ENCODE results near the gene WSCD2. TPM values are rescaled to one million over a fixed set of nuclear protein-coding genes. Genes with fewer than 3 reads are reported as not detected.

Gene WSCD2
- total and polyA plus RNA-seq, 2 of the 4 experiments (the other 2 are of a cell fraction) = not detected

GRCh38 chr12:108287227-108287626 is 158.1 kb downstream of the WSCD2 start:
- Histone ChIP-seq H4K5ac (ENCODE audit: low read depth, low read length) (no peak overlapping the region), H2AK9ac (replicated peaks; ENCODE audit: low read depth, low read length, poor library complexity) (no peak overlapping the region), H3K4me2 (ENCODE audit: low read depth, low read length) (no peak overlapping the region), H3K18ac (ENCODE audit: low read depth, low read length) (no peak overlapping the region), H2BK20ac (ENCODE audit: low read depth, low read length) (no peak overlapping the region), H2BK5ac (ENCODE audit: low read depth, low read length, poor library complexity, severe bottlenecking) (no peak overlapping the region), H2AFZ (replicated peaks; ENCODE audit: low read length, poor library complexity) (no peak overlapping the region), H3K9me3 (ENCODE audit: control insufficient read depth, insufficient read depth, low read length) (no peaks in the 10 kb centered on the region), H4K20me1 (ENCODE audit: insufficient read depth, low read length) (no peaks in the 10 kb centered on the region), H3K4ac (ENCODE audit: low read depth, low read length) (no peak overlapping the region), H3K4me3 (ENCODE audit: insufficient read depth, low read depth, low read length) (no peak overlapping the region), H2BK15ac (ENCODE audit: low read depth, low read length) (no peak overlapping the region), H4K8ac (ENCODE audit: low read depth in 2 of 2, low read length in 2 of 2) (no peak overlapping the region), H3K14ac (replicated peaks; ENCODE audit: low read depth, low read length) (no peak overlapping the region), H3K79me1 (ENCODE audit: low read depth in 1 of 2, low read length in 2 of 2) (no peaks in the 10 kb centered on the region), H3K36me3 (ENCODE audit: control insufficient read depth, insufficient read depth, low read length) (no peaks in the 10 kb centered on the region), H3K56ac (ENCODE audit: extremely low read depth, insufficient read depth, low read length) (no peak overlapping the region), H3K4me1 (ENCODE audit: control insufficient read depth, insufficient read depth, low read length) (no peaks in the 10 kb centered on the region), H3K9ac (ENCODE audit: low read depth, low read length) (no peak overlapping the region), H3K23ac (ENCODE audit: low read depth, low read length) (no peak overlapping the region), H4K91ac (ENCODE audit: insufficient read depth, low read depth, low read length) (no peak overlapping the region), H3K27ac (ENCODE audit: insufficient read depth, low read length) (no peak overlapping the region), H2AK5ac (ENCODE audit: low read depth, low read length) (no peak overlapping the region), H2BK120ac (ENCODE audit: low read depth, low read length) (no peak overlapping the region), H3K27me3 (ENCODE audit: control insufficient read depth, insufficient read depth, low read length) (no peaks in the 10 kb centered on the region), H3K9me1 (ENCODE audit: insufficient read depth, low read length) (no peaks in the 10 kb centered on the region)
- dilution Hi-C loops (cut with HindIII; ENCODE audit: low sequenced_read_pairs, unreplicated experiment) = no loop called here
- CTCF ChIA-PET = interaction anchor here (0.5 kb wide), 1 partner anchor 10 kb away, joined by 3 read pairs; no protein-coding TSS in a partner anchor
- in situ Hi-C loops (cut with MboI; ENCODE audit: low sequenced_read_pairs) = no loop called here
- ATAC-seq (ENCODE audit: low read depth) = no peak
- POLR2A ChIA-PET (ENCODE audit: unreplicated experiment) = no interaction called here
- no TSS peak for BruUV-seq (replicated peaks)
- intact Hi-C loops (cut with micrococcal nuclease) = no loop called here
- no peak for DNase-seq
- WGBS, 2 experiments (ENCODE audit: extremely low coverage in 2 of 2, insufficient read length in 1 of 2) = 73% methylated on average over 3 of the region's 3 CpGs; no CpG with 5 or more reads in 1 of the 2 experiments
- TF ChIP-seq RCOR1 (IDR thresholded peaks at IDR 0.05; ENCODE audit: insufficient replicate concordance, low read length) = no peak
- TF ChIP-seq CHD1 (IDR thresholded peaks at IDR 0.05; ENCODE audit: low read depth, low read length) = no peak
- no peak for TF ChIP-seq MAZ (IDR thresholded peaks at IDR 0.05; ENCODE audit: borderline replicate concordance, low read depth, low read length)
- no peak for TF ChIP-seq NFE2L2 (IDR thresholded peaks at IDR 0.05; ENCODE audit: low read depth, low read length)
- TF ChIP-seq CEBPB (IDR thresholded peaks at IDR 0.05; ENCODE audit: low read depth, low read length) = no peak
- TF ChIP-seq RFX5 (IDR thresholded peaks at IDR 0.05; ENCODE audit: low read depth, low read length) = no peak
- TF ChIP-seq MXI1 (IDR thresholded peaks at IDR 0.05; ENCODE audit: borderline replicate concordance, low read depth, low read length) = no peak
- TF ChIP-seq, protein P1, sequence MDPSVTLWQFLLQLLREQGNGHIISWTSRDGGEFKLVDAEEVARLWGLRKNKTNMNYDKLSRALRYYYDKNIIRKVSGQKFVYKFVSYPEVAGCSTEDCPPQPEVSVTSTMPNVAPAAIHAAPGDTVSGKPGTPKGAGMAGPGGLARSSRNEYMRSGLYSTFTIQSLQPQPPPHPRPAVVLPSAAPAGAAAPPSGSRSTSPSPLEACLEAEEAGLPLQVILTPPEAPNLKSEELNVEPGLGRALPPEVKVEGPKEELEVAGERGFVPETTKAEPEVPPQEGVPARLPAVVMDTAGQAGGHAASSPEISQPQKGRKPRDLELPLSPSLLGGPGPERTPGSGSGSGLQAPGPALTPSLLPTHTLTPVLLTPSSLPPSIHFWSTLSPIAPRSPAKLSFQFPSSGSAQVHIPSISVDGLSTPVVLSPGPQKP (IDR thresholded peaks at IDR 0.05; ENCODE audit: borderline replicate concordance, low read depth, low read length) = no peak

Measured in IMR-90 (cell line).